PFSK-1 (cell line): ENCODE results near the gene LTBP1.

ENCODE experiments used
- FOXP2 ChIP-seq: optimal IDR thresholded peaks from 2 replicates; pipeline ENCODE3; 2011; ENCODE audit warnings: borderline replicate concordance, control low read depth, inconsistent platforms; ENCODE audit not compliant: insufficient read depth; ENCODE audit errors: extremely low read length, extremely low read depth
- POLR2AphosphoS5 ChIP-seq: IDR thresholded peaks from 2 replicates; pipeline ENCODE4 v1.6.1; 2012; ENCODE audit warnings: low read depth, mild to moderate bottlenecking, control low read depth, low read length, moderate library complexity
- SIN3A ChIP-seq: IDR thresholded peaks from 2 replicates; pipeline ENCODE4 v1.6.1; 2012; ENCODE audit warnings: mild to moderate bottlenecking, low read length, moderate library complexity, borderline replicate concordance; ENCODE audit not compliant: insufficient read depth
- TAF1 ChIP-seq: IDR thresholded peaks from 2 replicates; pipeline ENCODE4 v1.6.1; 2012; ENCODE audit warnings: low read length, control low read depth, borderline replicate concordance; ENCODE audit not compliant: insufficient read depth
- TF ChIP-seq, protein P1 (sequence below), 2 experiments: IDR thresholded peaks; 2 replicates each; pipeline versions ENCODE4 v1.6.1 to v1.8.0; 2011 to 2012; ENCODE audit warnings: low read depth in 2 of 2, low read length in 2 of 2, control low read depth in 1 of 2, inconsistent platforms in 1 of 2, mild to moderate bottlenecking in 1 of 2, moderate library complexity in 1 of 2; ENCODE audit not compliant: insufficient read depth in 1 of 2

Gene LTBP1

DNA sequence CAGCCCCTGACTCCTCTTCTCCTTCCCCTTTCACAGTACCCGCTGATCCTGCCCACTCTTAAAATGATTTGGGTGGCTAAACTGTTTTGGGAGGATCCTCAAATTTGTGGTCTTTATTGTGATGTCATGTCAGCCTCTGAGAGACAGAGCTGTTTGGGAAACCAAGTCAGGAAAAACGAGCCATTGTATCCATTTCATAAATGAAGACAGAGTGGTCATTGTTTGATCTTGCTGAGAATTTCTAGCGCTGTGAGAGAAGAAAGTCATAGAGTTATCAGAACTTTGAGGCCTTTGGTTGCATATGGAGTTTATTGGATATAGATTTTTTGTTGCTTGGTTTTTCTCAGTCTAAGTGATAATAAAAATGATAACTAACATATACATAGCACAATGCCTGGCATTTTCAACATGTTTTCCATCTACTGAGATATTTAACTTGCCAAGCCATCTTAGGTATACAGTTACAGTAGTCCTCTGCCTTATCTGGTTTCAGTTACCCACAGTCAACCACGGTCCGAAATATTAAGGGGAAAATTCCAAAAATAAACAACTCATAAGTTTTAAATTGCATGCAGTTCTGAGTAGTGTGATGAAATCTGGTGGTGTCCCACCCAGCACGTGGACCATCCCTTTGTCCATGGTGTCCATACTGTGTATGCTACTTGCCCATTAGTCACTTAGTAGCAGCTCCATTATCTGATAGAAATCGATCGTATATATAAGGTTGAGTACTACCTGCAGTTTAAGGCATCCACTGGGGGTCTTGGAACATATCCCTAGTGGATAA is 424.7 kb downstream of the LTBP1 start:
- TF ChIP-seq FOXP2, result no peak
- TF ChIP-seq TAF1, result no peak
- TF ChIP-seq SIN3A, result no peak
- TF ChIP-seq, protein P1, sequence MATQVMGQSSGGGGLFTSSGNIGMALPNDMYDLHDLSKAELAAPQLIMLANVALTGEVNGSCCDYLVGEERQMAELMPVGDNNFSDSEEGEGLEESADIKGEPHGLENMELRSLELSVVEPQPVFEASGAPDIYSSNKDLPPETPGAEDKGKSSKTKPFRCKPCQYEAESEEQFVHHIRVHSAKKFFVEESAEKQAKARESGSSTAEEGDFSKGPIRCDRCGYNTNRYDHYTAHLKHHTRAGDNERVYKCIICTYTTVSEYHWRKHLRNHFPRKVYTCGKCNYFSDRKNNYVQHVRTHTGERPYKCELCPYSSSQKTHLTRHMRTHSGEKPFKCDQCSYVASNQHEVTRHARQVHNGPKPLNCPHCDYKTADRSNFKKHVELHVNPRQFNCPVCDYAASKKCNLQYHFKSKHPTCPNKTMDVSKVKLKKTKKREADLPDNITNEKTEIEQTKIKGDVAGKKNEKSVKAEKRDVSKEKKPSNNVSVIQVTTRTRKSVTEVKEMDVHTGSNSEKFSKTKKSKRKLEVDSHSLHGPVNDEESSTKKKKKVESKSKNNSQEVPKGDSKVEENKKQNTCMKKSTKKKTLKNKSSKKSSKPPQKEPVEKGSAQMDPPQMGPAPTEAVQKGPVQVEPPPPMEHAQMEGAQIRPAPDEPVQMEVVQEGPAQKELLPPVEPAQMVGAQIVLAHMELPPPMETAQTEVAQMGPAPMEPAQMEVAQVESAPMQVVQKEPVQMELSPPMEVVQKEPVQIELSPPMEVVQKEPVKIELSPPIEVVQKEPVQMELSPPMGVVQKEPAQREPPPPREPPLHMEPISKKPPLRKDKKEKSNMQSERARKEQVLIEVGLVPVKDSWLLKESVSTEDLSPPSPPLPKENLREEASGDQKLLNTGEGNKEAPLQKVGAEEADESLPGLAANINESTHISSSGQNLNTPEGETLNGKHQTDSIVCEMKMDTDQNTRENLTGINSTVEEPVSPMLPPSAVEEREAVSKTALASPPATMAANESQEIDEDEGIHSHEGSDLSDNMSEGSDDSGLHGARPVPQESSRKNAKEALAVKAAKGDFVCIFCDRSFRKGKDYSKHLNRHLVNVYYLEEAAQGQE (IDR thresholded peaks at IDR 0.05; ENCODE audit: insufficient read depth in 1 of 2, low read depth in 2 of 2, low read length in 2 of 2), result no peak
- TF ChIP-seq POLR2AphosphoS5, result no peak

DNA sequence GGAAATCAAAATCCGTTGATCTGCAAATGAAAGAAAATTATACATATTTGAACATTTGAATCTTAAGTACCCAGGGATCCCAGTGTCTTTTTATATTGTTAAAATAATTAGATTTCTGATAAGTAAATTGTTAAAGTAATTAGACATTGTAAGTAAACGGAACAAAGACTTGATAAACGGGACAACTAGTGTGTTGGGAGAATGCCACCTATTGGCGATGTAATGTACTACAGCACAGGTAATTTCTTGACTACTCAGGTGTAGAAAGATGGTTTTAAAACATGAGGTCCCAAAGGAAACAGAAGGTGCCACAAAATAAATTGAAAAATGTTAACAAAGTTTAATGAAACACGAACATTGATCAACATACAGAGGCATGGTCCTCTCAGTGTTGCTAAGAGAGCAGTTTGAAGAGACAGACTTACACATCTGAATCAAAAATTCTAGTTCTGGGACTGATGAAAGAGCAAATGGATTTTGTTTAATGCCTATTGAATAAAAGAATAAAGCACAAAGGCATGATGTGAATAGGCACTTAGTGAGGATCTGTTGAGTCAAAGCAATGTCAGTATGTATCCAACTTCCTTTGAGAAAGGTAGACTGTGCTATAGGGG is 426.3 kb downstream of the LTBP1 start:
- TF ChIP-seq FOXP2, result no peak
- TF ChIP-seq, protein P1 (IDR thresholded peaks at IDR 0.05; ENCODE audit: insufficient read depth in 1 of 2, low read depth in 2 of 2, low read length in 2 of 2), result no peak
- TF ChIP-seq SIN3A, result no peak
- no peak for TF ChIP-seq POLR2AphosphoS5
- TF ChIP-seq TAF1, result no peak

DNA sequence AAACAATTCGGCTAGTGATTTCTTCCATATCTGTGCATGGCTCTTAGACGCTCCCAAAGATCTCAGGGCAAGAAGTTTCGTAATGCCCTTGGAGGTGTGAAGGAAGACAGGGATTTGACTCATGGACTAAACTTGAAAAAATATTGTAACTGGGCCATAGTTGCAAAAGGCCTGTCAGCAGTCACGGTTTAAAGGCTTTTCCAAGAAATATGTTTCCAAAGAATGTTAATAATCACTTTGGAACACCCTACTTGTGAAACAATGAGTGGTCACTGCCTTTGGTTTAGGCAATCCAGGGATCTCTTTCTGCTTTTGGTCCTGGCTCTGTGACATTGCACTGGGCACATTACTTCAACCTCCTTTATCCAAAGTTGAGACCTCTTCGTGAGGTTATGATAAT is 427.2 kb downstream of the LTBP1 start:
- TF ChIP-seq, protein P1 (IDR thresholded peaks at IDR 0.05; ENCODE audit: insufficient read depth in 1 of 2, low read depth in 2 of 2, low read length in 2 of 2), result no peak
- no peak for TF ChIP-seq SIN3A
- TF ChIP-seq POLR2AphosphoS5, result no peak
- no peak for TF ChIP-seq TAF1
- no peak for TF ChIP-seq FOXP2

DNA sequence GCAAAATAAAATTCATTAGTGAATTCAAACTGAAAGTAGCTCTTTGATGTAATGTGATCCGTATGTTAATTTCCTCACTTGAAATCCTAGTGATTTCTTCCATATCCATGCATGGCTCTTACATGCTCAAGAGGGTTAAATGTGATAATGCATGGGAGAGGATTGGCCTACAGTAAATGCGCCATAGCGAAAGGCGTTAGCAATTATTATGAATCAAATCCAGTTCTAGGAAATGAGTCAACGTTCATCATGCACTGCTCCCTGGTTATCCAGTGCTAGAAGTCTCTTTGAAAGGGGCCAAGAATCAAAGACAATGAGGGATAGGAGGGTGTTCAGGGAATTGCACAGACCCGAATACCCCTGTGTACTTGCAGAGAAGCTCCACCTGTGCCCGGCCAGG is 428.3 kb downstream of the LTBP1 start:
- TF ChIP-seq, protein P1 (IDR thresholded peaks at IDR 0.05; ENCODE audit: insufficient read depth in 1 of 2, low read depth in 2 of 2, low read length in 2 of 2), result no peak
- TF ChIP-seq POLR2AphosphoS5 (no peak), SIN3A (no peak), TAF1 (no peak), FOXP2 (no peak)
